B cell (primary cell): ENCODE results near the gene CD63. TPM values are rescaled to one million over a fixed set of nuclear protein-coding genes. Genes with fewer than 3 reads are reported as not detected.

ENCODE experiments used
- ATAC-seq: fragments of 200-7000 bp; cut with Tn5 transposase; one replicate; pipeline ENCODE4 v1.10.0; 2021; ENCODE audit warnings: low read depth, mild to moderate bottlenecking, moderate number of reproducible peaks, moderate library complexity
- CTCF ChIA-PET: fragments of 350-600 bp; sonication (Branson Sonifier 250); formaldehyde crosslinking; loops from one replicate; lab custom pipeline; 2021; ENCODE audit warnings: antibody characterized with exemption, inconsistent platforms; lab: Charles Lee
- POLR2A ChIA-PET: fragments of 350-600 bp; sonication (Branson Sonifier 250); formaldehyde crosslinking; loops from one replicate; lab custom pipeline; 2021; ENCODE audit warnings: antibody characterized with exemption; lab: Charles Lee
- DNase-seq: peaks from one replicate; pipeline ENCODE4 v3.0.0; 2013
- H2AFZ ChIP-seq: 2 replicates; pipeline ENCODE4 v1.6.1; 2012; ENCODE audit warnings: mild to moderate bottlenecking, low read depth, low read length; ENCODE audit not compliant: insufficient read depth, poor library complexity, severe bottlenecking
- H3K27ac ChIP-seq, 2 donors: 1 replicate in 1 of 2; 2 replicates in 1 of 2; pipeline ENCODE4 v1.5.1; 2012 to 2013; ENCODE audit warnings: low read length in 2 of 2, mild to moderate bottlenecking in 2 of 2, moderate library complexity in 1 of 2
- H3K27me3 ChIP-seq, 4 experiments: fragments of 200-600 bp in 1 of 4; sonication (generic) in 1 of 4; replicated peaks in 1 of 4; 1 replicate in 2 of 4; 2 replicates in 2 of 4; pipeline versions ENCODE4 v1.6.1 to v1.7.0; 2013 to 2016; ENCODE audit warnings: low read length in 3 of 4, mild to moderate bottlenecking in 2 of 4, mixed read lengths in 1 of 4, moderate library complexity in 1 of 4; ENCODE audit not compliant: insufficient read depth in 4 of 4, control insufficient read depth in 3 of 4; ENCODE audit errors: control extremely low read depth in 1 of 4
- H3K36me3 ChIP-seq, 2 experiments: replicated peaks in 1 of 2; 1 replicate in 1 of 2; 2 replicates in 1 of 2; pipeline versions ENCODE4 v1.6.1 to v1.7.1; 2013; ENCODE audit warnings: low read length in 1 of 2; ENCODE audit not compliant: insufficient read depth in 2 of 2, control insufficient read depth in 1 of 2; ENCODE audit errors: control extremely low read depth in 1 of 2, extremely low read depth in 1 of 2
- H3K4me1 ChIP-seq, 2 donors: fragments of 200-600 bp in 1 of 2; sonication (generic) in 1 of 2; 1 replicate in 1 of 2; 2 replicates in 1 of 2; pipeline versions ENCODE4 v1.5.1 to v1.6.1; 2013 to 2017; ENCODE audit warnings: low read length in 2 of 2; ENCODE audit not compliant: control insufficient read depth in 2 of 2, insufficient read depth in 2 of 2
- H3K4me2 ChIP-seq: replicated peaks from 2 replicates; pipeline ENCODE3; 2012; ENCODE audit warnings: mild to moderate bottlenecking, low read depth, low read length; ENCODE audit not compliant: poor library complexity, severe bottlenecking
- H3K4me3 ChIP-seq, 5 experiments: fragments of 200-600 bp in 1 of 5; sonication (generic) in 1 of 5; 1 replicate in 3 of 5; 2 replicates in 2 of 5; pipeline versions ENCODE4 v1.5.1 to v1.7.0; 2011 to 2016; ENCODE audit warnings: low read length in 4 of 5, mild to moderate bottlenecking in 4 of 5, low read depth in 2 of 5, control low read depth in 1 of 5, moderate library complexity in 1 of 5; ENCODE audit not compliant: insufficient read depth in 1 of 5; ENCODE audit errors: control extremely low read depth in 1 of 5, extremely low read depth in 1 of 5
- H3K79me2 ChIP-seq: fragments of 200-600 bp; sonication (generic); one replicate; pipeline ENCODE4 v1.6.0; 2016; ENCODE audit warnings: low read length; ENCODE audit not compliant: control insufficient read depth, insufficient read depth
- H3K9ac ChIP-seq: fragments of 200-600 bp; sonication (generic); 2 replicates; pipeline ENCODE4 v1.6.1; 2017; ENCODE audit warnings: mild to moderate bottlenecking, low read length, moderate library complexity
- H3K9me3 ChIP-seq, 3 donors: one replicate each; pipeline versions ENCODE4 v1.6.1 to v1.7.1; 2013; ENCODE audit warnings: low read length in 2 of 3; ENCODE audit not compliant: control insufficient read depth in 2 of 3, insufficient read depth in 1 of 3; ENCODE audit errors: control extremely low read depth in 1 of 3
- H4K20me1 ChIP-seq: 2 replicates; pipeline ENCODE4 v1.6.0; 2012; ENCODE audit warnings: mild to moderate bottlenecking, low read length; ENCODE audit not compliant: insufficient read depth, control insufficient read depth, poor library complexity, severe bottlenecking
- H3K27ac Mint-ChIP-seq: one replicate; pipeline ENCODE4 v1.8.0; 2021; ENCODE audit warnings: mixed read lengths
- H3K27me3 Mint-ChIP-seq: one replicate; pipeline ENCODE4 v1.8.0; 2021; ENCODE audit warnings: mixed read lengths
- H3K4me1 Mint-ChIP-seq: one replicate; pipeline ENCODE4 v1.8.0; 2021; ENCODE audit warnings: mixed read lengths
- H3K4me3 Mint-ChIP-seq: one replicate; pipeline ENCODE4 v1.8.0; 2021; ENCODE audit warnings: mixed read lengths
- H3K9me3 Mint-ChIP-seq: one replicate; pipeline ENCODE4 v1.8.0; 2022; ENCODE audit warnings: mixed read lengths; ENCODE audit not compliant: insufficient read depth
- CTCF ChIP-seq: fragments of 200-600 bp; IDR thresholded peaks from one replicate; pipeline ENCODE4 v1.8.0; 2022; ENCODE audit warnings: antibody characterized with exemption, mild to moderate bottlenecking
- EZH2 ChIP-seq: IDR thresholded peaks from 2 replicates; pipeline ENCODE4 v1.6.1; 2012; ENCODE audit warnings: borderline replicate concordance, low read depth, mild to moderate bottlenecking, moderate library complexity, low read length; ENCODE audit not compliant: insufficient read depth, poor library complexity, severe bottlenecking
- WGBS: methylation state at CpG from one replicate; pipeline ENCODE4 v1.1.5; 2013; ENCODE audit warnings: missing lambda C conversion rate; ENCODE audit not compliant: insufficient coverage; 5-methylcytosine and 5-hydroxymethylcytosine counted together
- intact Hi-C: fragments of 100-400 bp; cut with micrococcal nuclease; formaldehyde crosslinking; loops from one replicate; pipeline ENCODE4 v1.10.0; 2022
- polyA plus RNA-seq: library from polyadenylated mRNA; depleted of rRNA; stranded (reverse); fragments of >200 nt; gene quantifications from 2 replicates; pipeline ENCODE4 v1.2.3, GENCODE V29; 2012
- total RNA-seq, 2 donors: library from RNA; stranded (reverse); fragments of 120-200 nt in 1 of 2; gene quantifications; 1 replicate in 1 of 2; 2 replicates in 1 of 2; pipeline versions ENCODE4 v1.2.3 to v1.2.4, GENCODE V29; 2013 to 2022

The CD63 gene
- total and polyA plus RNA-seq, 2 donors (not counting 1 experiment from before 2014, with no cell fraction given) = 43.0 to 104 TPM

- Histone ChIP-seq H3K9ac (peak overlapping the region; percentile 73), H2AFZ (peak overlapping the region; percentile 90), H3K4me2 (peak overlapping the region; percentile 80), H3K4me1 (peaks cover 16 to 30% of the 10 kb centered on the region in 2 donors), H3K36me3 (peaks cover 0 to 18% of the 10 kb centered on the region in 2 experiments), H3K9me3 (no peaks in the 10 kb centered on the region), H3K27ac (peak overlapping the region in 1 of 2 donors; percentile 84), H3K4me3 (peak overlapping the region; percentile 86 to 98 (median 97)), H3K79me2 (peaks cover 25% of the 10 kb centered on the region), H3K27me3 (no peaks in the 10 kb centered on the region), H4K20me1 (peaks cover 23% of the 10 kb centered on the region)
- Mint-ChIP-seq H3K4me1 (peaks cover 38% of the 10 kb centered on the region), H3K9me3 (no peaks in the 10 kb centered on the region), H3K27me3 (no peaks in the 10 kb centered on the region), H3K27ac (peak overlapping the region; percentile 99), H3K4me3 (peak overlapping the region; percentile 98)
- WGBS = 66% methylated on average over 5 of the region's 8 CpGs
- intact Hi-C loops = loop anchor here (2.0 kb wide), 2 partner anchors 45 to 209 kb away; partner anchors contain the start of gene PYM1
- no peak for DNase-seq
- TF ChIP-seq CTCF = no peak
- no peak for TF ChIP-seq EZH2
- POLR2A ChIA-PET = interaction anchor here (1.1 to 2.0 kb wide), 3 partner anchors 11 to 209 kb away, joined by 3 to 6 read pairs (median 3); partner anchors contain the start of gene CD63
- CTCF ChIA-PET = interaction anchor here (0.6 to 11.0 kb wide), 10 partner anchors 11 to 1215 kb away, joined by 3 to 147 read pairs (median 6); partner anchors contain the start of gene CD63
- ATAC-seq = no peak
These were observed 11.5 kb downstream of the CD63 start for GRCh38 chr12:55717011-55718007.
